SK-N-SH (cell line): ENCODE data around the gene SLC3A2. TPM values are rescaled to one million over a fixed set of nuclear protein-coding genes. Genes with fewer than 3 reads are reported as not detected.

Experiments used
- CTCF ChIA-PET: fragments of 300-600, 350-600 bp; formaldehyde crosslinking; extraction: SDS; loops from one replicate; lab custom pipeline; 2021; lab: Yijun Ruan, JAX
- POLR2A ChIA-PET: fragments of 350-600 bp; sonication (Branson Sonifier 250); formaldehyde crosslinking; extraction: SDS; loops from one replicate; lab custom pipeline; 2020; ENCODE audit warnings: antibody characterized with exemption, inconsistent platforms; lab: Yijun Ruan, JAX
- DNase-seq: peaks from one replicate; pipeline ENCODE4 v3.0.0; 2012
- H2AFZ ChIP-seq: fragments of 200-600 bp; sonication (generic); 2 replicates; pipeline ENCODE4 v1.8.1; 2016; ENCODE audit warnings: antibody characterized with exemption, mild to moderate bottlenecking, low read depth
- H3F3A ChIP-seq: fragments of 200-600 bp; sonication (generic); replicated peaks from 2 replicates; pipeline ENCODE3; 2016; ENCODE audit warnings: antibody characterized with exemption, mild to moderate bottlenecking; ENCODE audit not compliant: insufficient read depth
- H3K27ac ChIP-seq, 2 experiments: fragments of 200-500 bp in 1 of 2; fragments of 200-600 bp in 1 of 2; sonication (Bioruptor generic) in 1 of 2; sonication (generic), shearing (Covaris generic) in 1 of 2; 2 replicates each; pipeline versions ENCODE4 v1.5.1 to v1.6.1; 2014 to 2016; ENCODE audit warnings: low read depth in 2 of 2, inconsistent platforms in 1 of 2, low read length in 1 of 2, mild to moderate bottlenecking in 1 of 2, mixed read lengths in 1 of 2
- H3K27me3 ChIP-seq: fragments of 200-600 bp; sonication (generic), shearing (Covaris generic); 2 replicates; pipeline ENCODE4 v1.6.1; 2016; ENCODE audit warnings: mixed run types; ENCODE audit not compliant: insufficient read depth
- H3K36me3 ChIP-seq, 2 experiments: fragments of 200-500 bp in 1 of 2; fragments of 200-600 bp in 1 of 2; sonication (Bioruptor generic) in 1 of 2; sonication (generic) in 1 of 2; replicated peaks in 1 of 2; 2 replicates each; pipeline versions ENCODE3 to v1.5.1; 2014 to 2016; ENCODE audit warnings: low read length in 1 of 2, mild to moderate bottlenecking in 1 of 2; ENCODE audit not compliant: insufficient read depth in 2 of 2, control insufficient read depth in 1 of 2
- H3K4me1 ChIP-seq, 2 experiments: fragments of 200-500 bp in 1 of 2; fragments of 200-600 bp in 1 of 2; sonication (Bioruptor generic) in 1 of 2; sonication (generic), shearing (Covaris generic) in 1 of 2; 2 replicates each; pipeline versions ENCODE4 v1.5.1 to v1.6.1; 2014 to 2016; ENCODE audit warnings: low read depth in 1 of 2, low read length in 1 of 2, mixed run types in 1 of 2; ENCODE audit not compliant: insufficient read depth in 2 of 2, control insufficient read depth in 1 of 2
- H3K4me2 ChIP-seq: fragments of 200-600 bp; sonication (generic), shearing (Covaris generic); 2 replicates; pipeline ENCODE4 v1.6.1; 2017; ENCODE audit warnings: mixed run types
- H3K4me3 ChIP-seq, 2 experiments: fragments of 200-500 bp in 1 of 2; fragments of 200-600 bp in 1 of 2; sonication (Bioruptor generic) in 1 of 2; sonication (generic), shearing (Covaris generic) in 1 of 2; 2 replicates each; pipeline versions ENCODE4 v1.5.1 to v1.8.1; 2014 to 2016; ENCODE audit warnings: low read depth in 2 of 2, inconsistent platforms in 1 of 2, low read length in 1 of 2, mild to moderate bottlenecking in 1 of 2, mixed read lengths in 1 of 2, moderate library complexity in 1 of 2
- H3K79me2 ChIP-seq: fragments of 200-600 bp; sonication (generic); 2 replicates; pipeline ENCODE4 v1.8.1; 2017; ENCODE audit warnings: mild to moderate bottlenecking; ENCODE audit not compliant: insufficient read depth
- H3K9ac ChIP-seq: fragments of 200-600 bp; sonication (generic); 2 replicates; pipeline ENCODE4 v1.6.1; 2017; ENCODE audit warnings: mixed run types
- H3K9me2 ChIP-seq: fragments of 200-600 bp; sonication (generic); 2 replicates; pipeline ENCODE4 v1.6.1; 2017; ENCODE audit warnings: mixed run types
- H3K9me3 ChIP-seq: fragments of 200-600 bp; sonication (generic); 2 replicates; pipeline ENCODE4 v1.6.1; 2017; ENCODE audit warnings: mixed run types, mild to moderate bottlenecking, moderate library complexity
- H4K20me1 ChIP-seq: fragments of 200-600 bp; sonication (generic); 2 replicates; pipeline ENCODE4 v1.6.1; 2017; ENCODE audit warnings: mild to moderate bottlenecking, mixed run types; ENCODE audit not compliant: insufficient read depth
- CHD2 ChIP-seq: fragments of 150-350 bp; IDR thresholded peaks from 2 replicates; pipeline ENCODE4 v1.6.1; 2018; ENCODE audit warnings: low read length; ENCODE audit not compliant: partially characterized antibody
- CTCF ChIP-seq: fragments of 200-600 bp; sonication (generic); IDR thresholded peaks from 2 replicates; pipeline ENCODE4 v1.6.1; 2017; ENCODE audit warnings: antibody characterized with exemption, mild to moderate bottlenecking, moderate library complexity
- ELF1 ChIP-seq: IDR thresholded peaks from 2 replicates; pipeline ENCODE4 v1.4.0; 2012
- FOXM1 ChIP-seq: IDR thresholded peaks from 2 replicates; pipeline ENCODE4 v1.4.0; 2012; ENCODE audit warnings: low read depth, mild to moderate bottlenecking
- GATA2 ChIP-seq: sonication (generic); formaldehyde crosslinking; IDR thresholded peaks from 2 replicates; pipeline ENCODE4 v1.5.0; 2020; ENCODE audit warnings: mild to moderate bottlenecking, missing genetic modification reagents
- JUND ChIP-seq: IDR thresholded peaks from 2 replicates; pipeline ENCODE4 v1.4.0; 2012
- MEF2A ChIP-seq: IDR thresholded peaks from 2 replicates; pipeline ENCODE4 v1.4.0; 2012; ENCODE audit warnings: low read depth, borderline replicate concordance
- RAD21 ChIP-seq: IDR thresholded peaks from 2 replicates; pipeline ENCODE4 v1.6.1; 2012; ENCODE audit warnings: mild to moderate bottlenecking, low read length
- RCOR1 ChIP-seq: fragments of 150-350 bp; IDR thresholded peaks from 2 replicates; pipeline ENCODE4 v1.6.1; 2017; ENCODE audit warnings: antibody characterized with exemption, low read length
- RFX5 ChIP-seq: IDR thresholded peaks from 2 replicates; pipeline ENCODE4 v1.6.1; 2012; ENCODE audit warnings: mild to moderate bottlenecking, improper control_type of control experiment, low read length
- SMC3 ChIP-seq: IDR thresholded peaks from 2 replicates; pipeline ENCODE4 v1.6.1; 2012; ENCODE audit warnings: low read depth, low read length, improper control_type of control experiment
- TAF1 ChIP-seq: IDR thresholded peaks from 2 replicates; pipeline ENCODE4 v1.6.1; 2012; ENCODE audit warnings: low read depth, mild to moderate bottlenecking, low read length, moderate library complexity, borderline replicate concordance
- ZBTB33 ChIP-seq: IDR thresholded peaks from 2 replicates; pipeline ENCODE4 v1.4.0; 2012; ENCODE audit warnings: low read depth, borderline replicate concordance
- polyA plus RNA-seq, 3 experiments: library from polyadenylated mRNA; depleted of rRNA; stranded (reverse); fragments of >200 nt; gene quantifications; 2 replicates each; pipeline ENCODE4 v1.2.3, GENCODE V29; 2012
- TF ChIP-seq, protein P1 (sequence below): IDR thresholded peaks from 2 replicates; pipeline ENCODE4 v1.4.0; 2012; ENCODE audit warnings: low read depth, borderline replicate concordance
- TF ChIP-seq, protein P2 (sequence below): fragments of 150-350 bp; IDR thresholded peaks from 2 replicates; pipeline ENCODE4 v1.6.1; 2016; ENCODE audit warnings: mild to moderate bottlenecking, low read depth, low read length

Gene SLC3A2
- polyA plus RNA-seq, 1 of the 3 experiments (the other 2 are of a cell fraction), result 308 TPM

DNA sequence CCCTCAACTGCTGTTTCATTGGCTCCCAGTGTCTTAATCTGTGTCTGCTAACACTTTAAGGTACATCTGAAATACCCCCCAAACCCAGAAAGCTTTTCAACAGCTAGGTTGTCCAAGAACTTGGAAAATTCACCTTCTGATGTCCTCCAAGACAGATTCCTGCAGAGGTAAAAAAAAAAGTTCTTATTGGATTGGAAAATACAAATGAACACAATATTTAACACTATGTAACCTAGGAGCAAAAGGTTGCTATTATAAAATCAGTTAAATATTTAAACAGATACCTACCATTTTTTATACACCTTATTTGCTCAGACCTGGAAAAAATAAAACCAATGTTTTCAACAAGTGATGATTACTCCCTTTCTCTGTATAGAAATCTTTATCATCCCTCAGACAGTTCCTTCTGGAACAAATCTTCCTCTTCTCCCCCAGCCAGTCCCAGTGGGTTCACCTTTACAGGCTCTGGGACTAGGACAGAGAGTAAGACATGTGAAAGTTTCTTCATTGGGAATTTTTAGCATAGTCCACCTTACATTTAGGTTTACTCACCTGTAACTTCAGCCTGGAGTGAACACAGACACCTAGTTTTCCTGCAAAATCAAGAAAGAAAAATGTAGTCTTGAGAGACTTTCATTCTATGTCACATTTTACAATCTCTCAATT is 28.0 kb upstream of the SLC3A2 start:
- Histone ChIP-seq H3F3A (peaks cover 53% of the 10 kb centered on the region), H2AFZ (no peak overlapping the region), H3K9ac (peak overlapping the region; percentile 92; the same call in 1 of the 2 replicates), H3K4me3 (no peak overlapping the region), H3K9me2 (no peaks in the 10 kb centered on the region), H3K9me3 (no peaks in the 10 kb centered on the region), H4K20me1 (peaks cover 39% of the 10 kb centered on the region), H3K4me1 (peaks cover 12 to 14% of the 10 kb centered on the region in 2 experiments; a peak in 3 of 4 replicates), H3K27me3 (no peaks in the 10 kb centered on the region), H3K79me2 (peaks cover 46% of the 10 kb centered on the region), H3K4me2 (peak overlapping the region; percentile 84), H3K27ac (peak overlapping the region in 1 of 2 experiments; percentile 17; a peak in 1 of 4 replicates), H3K36me3 (peaks cover 34 to 38% of the 10 kb centered on the region in 2 experiments)
- CTCF ChIA-PET, result interaction anchor here (1.5 kb wide), 1 partner anchor 66 kb away, joined by 5 read pairs; no protein-coding TSS in a partner anchor
- TF ChIP-seq MEF2A, result no peak
- TF ChIP-seq ZBTB33, result no peak
- TF ChIP-seq RFX5, result no peak
- TF ChIP-seq, protein P1, sequence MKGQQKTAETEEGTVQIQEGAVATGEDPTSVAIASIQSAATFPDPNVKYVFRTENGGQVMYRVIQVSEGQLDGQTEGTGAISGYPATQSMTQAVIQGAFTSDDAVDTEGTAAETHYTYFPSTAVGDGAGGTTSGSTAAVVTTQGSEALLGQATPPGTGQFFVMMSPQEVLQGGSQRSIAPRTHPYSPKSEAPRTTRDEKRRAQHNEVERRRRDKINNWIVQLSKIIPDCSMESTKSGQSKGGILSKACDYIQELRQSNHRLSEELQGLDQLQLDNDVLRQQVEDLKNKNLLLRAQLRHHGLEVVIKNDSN, result no peak
- TF ChIP-seq ELF1, result no peak
- no peak for TF ChIP-seq RCOR1
- no peak for TF ChIP-seq TAF1
- no peak for TF ChIP-seq GATA2 (CRISPR knock-in tag)
- no peak for TF ChIP-seq JUND
- no peak for TF ChIP-seq CHD2
- TF ChIP-seq SMC3, result no peak
- TF ChIP-seq RAD21, result no peak
- no peak for TF ChIP-seq CTCF
- no peak for TF ChIP-seq FOXM1
- TF ChIP-seq, protein P2, sequence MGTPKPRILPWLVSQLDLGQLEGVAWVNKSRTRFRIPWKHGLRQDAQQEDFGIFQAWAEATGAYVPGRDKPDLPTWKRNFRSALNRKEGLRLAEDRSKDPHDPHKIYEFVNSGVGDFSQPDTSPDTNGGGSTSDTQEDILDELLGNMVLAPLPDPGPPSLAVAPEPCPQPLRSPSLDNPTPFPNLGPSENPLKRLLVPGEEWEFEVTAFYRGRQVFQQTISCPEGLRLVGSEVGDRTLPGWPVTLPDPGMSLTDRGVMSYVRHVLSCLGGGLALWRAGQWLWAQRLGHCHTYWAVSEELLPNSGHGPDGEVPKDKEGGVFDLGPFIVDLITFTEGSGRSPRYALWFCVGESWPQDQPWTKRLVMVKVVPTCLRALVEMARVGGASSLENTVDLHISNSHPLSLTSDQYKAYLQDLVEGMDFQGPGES, result no peak
- DNase-seq, result no peak
- POLR2A ChIA-PET, result interaction anchor here (9.4 kb wide), 1 partner anchor 12 kb away, joined by 146 read pairs; the partner anchor contains the start of gene WDR74
